ENCODE measurements around the gene SPNS3.

Gene SPNS3

DNA sequence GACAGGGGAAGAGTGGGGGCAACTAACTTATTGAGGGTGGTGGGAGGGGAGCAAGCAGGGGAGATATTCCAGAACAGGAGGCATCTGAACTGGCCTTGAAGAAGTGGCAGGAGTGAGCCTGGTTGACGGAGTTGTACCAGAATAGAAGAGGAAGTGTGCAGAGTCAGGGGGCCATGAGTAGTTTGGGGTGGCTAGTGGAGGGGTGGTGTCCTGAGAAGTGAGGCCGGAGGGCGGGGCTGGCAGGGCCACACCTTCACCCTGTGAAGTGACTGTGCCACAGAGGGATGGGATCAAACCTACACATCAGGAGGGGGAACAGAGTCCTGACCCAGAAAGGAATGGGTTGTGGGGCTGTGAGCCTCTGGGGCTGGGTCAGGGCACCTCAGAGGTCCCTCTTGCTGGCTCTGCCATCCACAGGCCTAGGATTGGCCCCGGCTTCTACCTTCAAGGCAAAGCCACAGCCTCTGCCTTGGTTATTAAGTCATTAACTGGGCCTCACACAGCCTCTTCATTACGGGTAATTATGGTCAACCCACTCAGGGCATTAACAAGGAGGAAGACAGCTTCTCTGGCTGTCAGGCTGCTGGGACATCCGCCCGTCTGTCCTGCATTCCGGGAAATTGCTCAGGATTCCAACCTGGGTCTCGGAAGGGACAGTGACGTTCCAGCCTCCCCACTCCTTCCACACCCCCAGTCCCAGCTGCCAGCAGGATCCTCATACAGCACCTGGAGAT, 77.6 kb downstream of the SPNS3 start:
- DNase-seq, result no peak
- Histone ChIP-seq H3K4me3 (ENCODE audit: low read length) (no peak overlapping the region), H2AFZ (ENCODE audit: low read length) (no peak overlapping the region), H3K36me3 (replicated peaks; ENCODE audit: insufficient read depth, low read length) (no peaks in the 10 kb centered on the region), H3K9me2 (replicated peaks; ENCODE audit: insufficient read depth, low read length) (no peaks in the 10 kb centered on the region), H4K20me1 (ENCODE audit: insufficient read depth, low read length) (no peaks in the 10 kb centered on the region), H3K27ac (ENCODE audit: low read length) (no peak overlapping the region), H3K79me2 (ENCODE audit: low read length) (0 out of 2 replicates have a peak, but pooled peaks cover under 1% of the 10 kb centered on the region), H3F3A (ENCODE audit: insufficient read depth, low read length) (no peaks in the 10 kb centered on the region), H3K4me1 (ENCODE audit: low read length) (no peaks in the 10 kb centered on the region), H3K27me3 (replicated peaks; ENCODE audit: insufficient read depth, low read length) (no peaks in the 10 kb centered on the region), H3K9ac (ENCODE audit: low read length) (no peak overlapping the region), H3K4me2 (ENCODE audit: low read depth, low read length) (no peak overlapping the region), H3K9me3 (replicated peaks; ENCODE audit: insufficient read depth, low read length) (no peaks in the 10 kb centered on the region)
- no peak for TF ChIP-seq EZH2phosphoT487 (IDR thresholded peaks at IDR 0.05; ENCODE audit: low read length)
- no peak for TF ChIP-seq EZH2 (optimal IDR thresholded peaks at IDR 0.05; ENCODE audit: low read depth, low read length)
- TF ChIP-seq, protein P1, sequence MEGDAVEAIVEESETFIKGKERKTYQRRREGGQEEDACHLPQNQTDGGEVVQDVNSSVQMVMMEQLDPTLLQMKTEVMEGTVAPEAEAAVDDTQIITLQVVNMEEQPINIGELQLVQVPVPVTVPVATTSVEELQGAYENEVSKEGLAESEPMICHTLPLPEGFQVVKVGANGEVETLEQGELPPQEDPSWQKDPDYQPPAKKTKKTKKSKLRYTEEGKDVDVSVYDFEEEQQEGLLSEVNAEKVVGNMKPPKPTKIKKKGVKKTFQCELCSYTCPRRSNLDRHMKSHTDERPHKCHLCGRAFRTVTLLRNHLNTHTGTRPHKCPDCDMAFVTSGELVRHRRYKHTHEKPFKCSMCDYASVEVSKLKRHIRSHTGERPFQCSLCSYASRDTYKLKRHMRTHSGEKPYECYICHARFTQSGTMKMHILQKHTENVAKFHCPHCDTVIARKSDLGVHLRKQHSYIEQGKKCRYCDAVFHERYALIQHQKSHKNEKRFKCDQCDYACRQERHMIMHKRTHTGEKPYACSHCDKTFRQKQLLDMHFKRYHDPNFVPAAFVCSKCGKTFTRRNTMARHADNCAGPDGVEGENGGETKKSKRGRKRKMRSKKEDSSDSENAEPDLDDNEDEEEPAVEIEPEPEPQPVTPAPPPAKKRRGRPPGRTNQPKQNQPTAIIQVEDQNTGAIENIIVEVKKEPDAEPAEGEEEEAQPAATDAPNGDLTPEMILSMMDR (IDR thresholded peaks at IDR 0.05; ENCODE audit: low read length), result no peak

DNA sequence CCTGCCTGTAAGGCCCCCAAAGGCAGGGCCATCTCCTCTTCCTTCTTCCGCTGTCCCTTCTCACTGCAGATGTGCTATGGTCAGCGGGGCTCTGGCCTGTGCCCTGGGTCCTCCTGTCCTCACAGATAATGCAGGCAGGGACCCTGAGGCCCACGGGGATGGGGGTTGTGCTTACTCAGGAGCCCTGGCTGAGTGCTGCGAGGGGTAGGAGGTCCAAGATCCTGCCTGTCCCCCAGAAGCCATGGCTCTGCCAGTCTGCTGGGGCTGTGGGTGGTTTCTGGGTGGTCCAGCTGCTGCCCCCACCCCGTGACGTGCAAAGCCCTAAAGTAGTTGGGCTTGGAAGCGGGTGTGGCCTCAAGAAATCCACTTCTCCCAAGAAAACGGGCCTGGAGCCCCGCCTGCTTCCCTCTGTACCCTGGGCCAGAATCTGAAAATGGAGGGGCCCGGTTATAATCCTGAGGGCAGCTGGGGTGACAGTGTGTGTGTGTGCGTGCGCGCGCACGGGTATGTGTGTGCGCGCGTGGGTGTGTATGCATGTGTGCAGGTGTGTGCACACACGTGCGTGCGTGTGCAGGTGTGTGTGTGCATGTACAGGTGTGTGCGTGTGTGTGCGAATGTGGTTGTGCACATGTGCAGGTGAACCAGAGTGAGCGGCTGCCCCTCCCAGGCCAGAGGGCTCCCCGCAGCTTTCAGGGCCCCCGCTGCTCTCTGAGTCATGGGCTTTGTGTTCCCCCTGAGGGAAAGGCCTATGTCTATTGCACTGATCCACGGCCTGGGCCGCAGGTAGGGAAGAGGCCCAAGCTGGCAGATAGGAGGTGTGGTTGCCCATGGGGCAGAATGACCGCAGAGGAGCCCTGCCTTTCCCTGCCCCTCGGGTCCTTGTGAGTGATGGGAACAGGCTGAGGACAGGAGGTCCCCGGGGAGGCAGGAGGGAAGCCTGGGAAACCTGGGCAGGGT, 78.7 kb downstream of the SPNS3 start:
- H3K4me1 ChIP-seq (ENCODE audit: low read length), result no peaks in the 10 kb centered on the region
- H3K27me3 ChIP-seq (replicated peaks; ENCODE audit: insufficient read depth, low read length), result no peaks in the 10 kb centered on the region
- no peak overlapping the region for H3K4me2 ChIP-seq (ENCODE audit: low read depth, low read length)
- no peak for DNase-seq
- TF ChIP-seq, protein P1 (IDR thresholded peaks at IDR 0.05; ENCODE audit: low read length), result no peak
- no peak for TF ChIP-seq EZH2 (optimal IDR thresholded peaks at IDR 0.05; ENCODE audit: low read depth, low read length)
- no peak for TF ChIP-seq EZH2phosphoT487 (IDR thresholded peaks at IDR 0.05; ENCODE audit: low read length)
- no peaks in the 10 kb centered on the region for H3K79me2 ChIP-seq (ENCODE audit: low read length)
- no peak overlapping the region for H2AFZ ChIP-seq (ENCODE audit: low read length)
- no peaks in the 10 kb centered on the region for H4K20me1 ChIP-seq (ENCODE audit: insufficient read depth, low read length)
- no peaks in the 10 kb centered on the region for H3K9me2 ChIP-seq (replicated peaks; ENCODE audit: insufficient read depth, low read length)
- no peaks in the 10 kb centered on the region for H3K9me3 ChIP-seq (replicated peaks; ENCODE audit: insufficient read depth, low read length)
- no peaks in the 10 kb centered on the region for H3F3A ChIP-seq (ENCODE audit: insufficient read depth, low read length)
- no peak overlapping the region for H3K27ac ChIP-seq (ENCODE audit: low read length)
- H3K36me3 ChIP-seq (replicated peaks; ENCODE audit: insufficient read depth, low read length), result no peaks in the 10 kb centered on the region
- H3K9ac ChIP-seq (ENCODE audit: low read length), result no peak overlapping the region
- H3K4me3 ChIP-seq (ENCODE audit: low read length), result no peak overlapping the region

DNA sequence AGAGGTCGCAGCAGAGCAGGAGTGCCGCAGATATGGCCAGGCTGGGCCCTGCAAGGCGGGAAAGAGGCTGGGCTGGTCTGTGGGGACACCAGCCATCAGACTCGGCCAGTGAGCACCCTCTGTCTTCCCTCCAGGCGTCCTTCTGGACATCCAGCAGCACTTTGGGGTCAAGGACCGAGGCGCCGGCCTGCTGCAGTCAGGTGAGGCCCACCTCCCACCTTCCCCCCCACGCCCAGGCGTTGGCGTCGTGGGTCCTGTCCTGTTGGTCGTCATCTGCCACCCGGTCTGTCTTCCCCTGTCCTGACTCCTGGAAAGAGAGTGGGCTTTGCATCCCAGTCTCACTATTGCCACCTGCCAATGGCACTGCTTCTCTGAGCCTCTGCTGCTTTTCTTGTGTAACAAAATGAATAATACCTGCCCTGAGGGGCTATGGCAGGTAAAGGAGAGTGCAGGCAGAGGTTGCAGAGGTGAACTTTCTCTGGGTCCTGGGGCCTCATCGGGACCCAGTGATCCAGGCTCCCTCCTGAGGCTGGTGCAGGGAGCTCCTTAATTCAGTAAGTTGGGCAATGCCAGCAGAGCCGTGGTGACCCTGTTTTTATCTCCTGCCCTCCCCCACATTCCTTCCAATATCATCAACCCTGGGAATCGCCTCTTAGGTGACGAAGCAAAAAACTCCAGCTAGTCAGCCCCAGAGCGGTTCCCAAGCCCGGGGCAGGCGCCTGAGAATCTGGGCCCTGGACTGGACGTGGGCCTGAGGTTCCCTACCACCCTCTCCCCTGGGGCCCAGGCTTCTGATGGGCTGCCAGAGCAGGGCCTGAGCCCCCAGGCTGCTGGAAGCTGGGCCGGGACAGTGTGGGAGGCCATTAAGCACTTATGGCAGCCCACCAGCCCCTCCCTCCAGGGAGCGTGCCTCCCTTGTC, 79.6 kb downstream of the SPNS3 start:
- DNase-seq, result no peak
- no peaks in the 10 kb centered on the region for H3K9me3 ChIP-seq (replicated peaks; ENCODE audit: insufficient read depth, low read length)
- H2AFZ ChIP-seq (ENCODE audit: low read length), result no peak overlapping the region
- no peaks in the 10 kb centered on the region for H3K27me3 ChIP-seq (replicated peaks; ENCODE audit: insufficient read depth, low read length)
- H3K4me1 ChIP-seq (ENCODE audit: low read length), result no peaks in the 10 kb centered on the region
- H3K4me3 ChIP-seq (ENCODE audit: low read length), result no peak overlapping the region
- H3F3A ChIP-seq (ENCODE audit: insufficient read depth, low read length), result no peaks in the 10 kb centered on the region
- no peak overlapping the region for H3K9ac ChIP-seq (ENCODE audit: low read length)
- no peaks in the 10 kb centered on the region for H3K36me3 ChIP-seq (replicated peaks; ENCODE audit: insufficient read depth, low read length)
- H3K9me2 ChIP-seq (replicated peaks; ENCODE audit: insufficient read depth, low read length), result no peaks in the 10 kb centered on the region
- H3K27ac ChIP-seq (ENCODE audit: low read length), result no peak overlapping the region
- no peak overlapping the region for H3K4me2 ChIP-seq (ENCODE audit: low read depth, low read length)
- H4K20me1 ChIP-seq (ENCODE audit: insufficient read depth, low read length), result no peaks in the 10 kb centered on the region
- TF ChIP-seq, protein P1 (IDR thresholded peaks at IDR 0.05; ENCODE audit: low read length), result no peak
- TF ChIP-seq EZH2phosphoT487 (IDR thresholded peaks at IDR 0.05; ENCODE audit: low read length) (no peak), EZH2 (optimal IDR thresholded peaks at IDR 0.05; ENCODE audit: low read depth, low read length) (no peak)
- no peaks in the 10 kb centered on the region for H3K79me2 ChIP-seq (ENCODE audit: low read length)

All from MM.1S (cell line).